Neural progenitor cell (in vitro differentiated cells): ENCODE data around the gene GABBR2.

Source experiments
- EZH2 ChIP-seq: fragments of 200-600 bp; sonication (generic); IDR thresholded peaks from 2 replicates; pipeline ENCODE4 v1.6.1; 2017; ENCODE audit warnings: antibody characterized with exemption, mild to moderate bottlenecking, moderate library complexity
- EZH2phosphoT487 ChIP-seq: fragments of 200-600 bp; sonication (generic); IDR thresholded peaks from 2 replicates; pipeline ENCODE4 v1.6.1; 2017; ENCODE audit warnings: antibody characterized with exemption
- TF ChIP-seq, protein P1 (sequence below): fragments of 200-600 bp; sonication (generic); IDR thresholded peaks from 2 replicates; pipeline ENCODE4 v1.5.1; 2017; ENCODE audit warnings: antibody characterized with exemption, mild to moderate bottlenecking

GRCh38 chr9:98522487-98522886 lies 186.2 kb downstream of the GABBR2 start:
- TF ChIP-seq, protein P1, sequence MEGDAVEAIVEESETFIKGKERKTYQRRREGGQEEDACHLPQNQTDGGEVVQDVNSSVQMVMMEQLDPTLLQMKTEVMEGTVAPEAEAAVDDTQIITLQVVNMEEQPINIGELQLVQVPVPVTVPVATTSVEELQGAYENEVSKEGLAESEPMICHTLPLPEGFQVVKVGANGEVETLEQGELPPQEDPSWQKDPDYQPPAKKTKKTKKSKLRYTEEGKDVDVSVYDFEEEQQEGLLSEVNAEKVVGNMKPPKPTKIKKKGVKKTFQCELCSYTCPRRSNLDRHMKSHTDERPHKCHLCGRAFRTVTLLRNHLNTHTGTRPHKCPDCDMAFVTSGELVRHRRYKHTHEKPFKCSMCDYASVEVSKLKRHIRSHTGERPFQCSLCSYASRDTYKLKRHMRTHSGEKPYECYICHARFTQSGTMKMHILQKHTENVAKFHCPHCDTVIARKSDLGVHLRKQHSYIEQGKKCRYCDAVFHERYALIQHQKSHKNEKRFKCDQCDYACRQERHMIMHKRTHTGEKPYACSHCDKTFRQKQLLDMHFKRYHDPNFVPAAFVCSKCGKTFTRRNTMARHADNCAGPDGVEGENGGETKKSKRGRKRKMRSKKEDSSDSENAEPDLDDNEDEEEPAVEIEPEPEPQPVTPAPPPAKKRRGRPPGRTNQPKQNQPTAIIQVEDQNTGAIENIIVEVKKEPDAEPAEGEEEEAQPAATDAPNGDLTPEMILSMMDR: no peak
- TF ChIP-seq EZH2 (no peak), EZH2phosphoT487 (no peak)
